HG03108 (cell line): ENCODE measurements around the gene KAZN.

Experiments used
- ATAC-seq: cut with Tn5 transposase; IDR thresholded peaks from one replicate; pipeline ENCODE4 v1.9.1; 2021; ENCODE audit warnings: moderate library complexity; ENCODE audit not compliant: unreplicated experiment

The KAZN gene

DNA sequence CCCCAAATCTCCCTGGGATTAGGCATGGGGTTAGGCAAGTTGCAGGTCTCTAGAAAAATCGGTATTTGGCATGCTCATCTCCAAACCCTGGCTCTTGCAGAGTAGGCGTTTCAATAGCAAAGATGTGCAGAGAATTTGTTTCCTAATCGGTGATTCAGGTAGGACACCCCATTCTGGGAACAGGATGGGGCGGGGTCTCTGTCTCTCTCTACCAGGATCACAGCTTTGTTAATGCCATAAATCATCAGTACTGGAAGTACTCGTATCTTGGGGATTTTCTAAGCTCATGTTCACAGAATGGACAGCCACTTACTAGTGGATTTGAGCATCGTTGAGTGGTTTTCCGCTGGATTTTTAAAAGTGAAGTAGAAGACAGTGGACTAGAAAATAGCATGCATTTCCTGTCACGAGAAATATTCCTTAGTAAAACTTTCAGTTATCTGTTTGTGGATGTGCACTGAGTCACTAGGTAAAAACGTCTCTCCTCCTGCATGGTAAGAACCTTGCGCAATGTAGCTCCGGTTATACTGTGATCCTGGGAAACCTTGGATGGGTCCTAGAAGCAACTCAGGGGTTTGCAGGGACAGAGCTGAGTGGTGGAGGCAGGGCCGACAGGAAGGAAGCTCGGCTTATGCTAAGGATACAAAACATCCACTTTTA lies 560.2 kb downstream of the KAZN start:
- no peak for ATAC-seq

DNA sequence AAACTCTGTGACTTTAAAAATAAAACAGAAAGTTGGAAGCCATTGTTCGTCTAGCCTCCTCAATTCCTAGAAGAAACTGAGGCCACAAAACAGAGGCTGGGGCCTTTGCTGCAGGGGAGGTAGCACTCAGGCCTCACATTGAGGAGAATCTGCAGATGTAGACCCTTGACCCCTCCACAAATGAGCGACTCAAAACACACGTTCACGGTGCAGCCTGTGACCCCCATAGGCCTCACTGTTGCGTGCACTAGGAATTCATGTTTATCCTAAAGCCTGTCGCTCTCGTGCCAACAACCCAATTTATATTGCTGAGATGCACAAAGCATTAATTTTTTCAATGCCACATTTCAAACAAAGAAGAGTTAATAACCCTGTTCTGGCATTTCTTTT lies 560.7 kb downstream of the KAZN start:
- ATAC-seq: no peak

DNA sequence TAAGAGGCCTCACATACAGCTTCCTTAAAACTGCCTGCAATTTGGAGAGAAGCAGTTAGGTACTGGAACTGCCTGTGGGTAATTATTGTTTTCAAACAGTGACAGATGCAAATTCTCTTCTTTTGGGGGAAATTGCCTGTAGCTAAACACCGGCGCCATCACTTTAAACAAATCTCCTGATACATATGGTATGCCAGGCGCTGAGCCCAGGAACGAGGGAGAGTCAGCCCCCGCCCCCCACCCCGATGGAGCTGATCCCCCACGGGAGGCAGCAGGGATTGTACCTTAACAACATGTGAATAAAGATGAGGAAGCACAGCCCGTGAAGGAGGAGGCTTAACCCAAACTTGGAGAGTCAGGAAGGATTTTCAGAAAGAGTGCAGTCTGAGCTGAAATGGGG lies 562.1 kb downstream of the KAZN start:
- ATAC-seq: no peak

DNA sequence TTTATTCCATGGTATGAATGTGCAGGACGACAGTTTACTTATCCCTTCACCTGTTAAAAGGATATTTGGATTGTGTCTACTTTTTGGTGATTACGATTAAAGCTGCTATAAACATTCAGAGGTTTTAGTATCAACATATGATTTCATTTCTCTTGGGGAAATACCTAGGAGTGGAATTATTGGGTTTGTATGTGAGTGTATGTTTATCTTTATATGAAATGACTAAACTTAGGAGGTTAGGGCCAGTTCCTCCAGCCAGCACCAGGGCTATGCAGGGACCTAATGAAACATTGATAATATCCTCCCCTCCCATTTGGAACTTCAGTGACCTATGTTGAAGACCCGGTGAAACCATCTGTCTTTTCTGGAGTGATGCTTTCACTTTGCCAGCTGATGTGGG lies 568.9 kb downstream of the KAZN start:
- ATAC-seq: no peak
